SH-SY5Y (cell line): ENCODE data around the gene HEPACAM.

Experiments used
- GATA2 ChIP-seq: IDR thresholded peaks from 2 replicates; pipeline ENCODE4 v1.6.1; 2011; ENCODE audit warnings: mild to moderate bottlenecking, low read depth, low read length
- GATA3 ChIP-seq: IDR thresholded peaks from 2 replicates; pipeline ENCODE4 v1.6.1; 2011; ENCODE audit warnings: low read depth, mild to moderate bottlenecking, low read length, moderate library complexity

HEPACAM gene

DNA sequence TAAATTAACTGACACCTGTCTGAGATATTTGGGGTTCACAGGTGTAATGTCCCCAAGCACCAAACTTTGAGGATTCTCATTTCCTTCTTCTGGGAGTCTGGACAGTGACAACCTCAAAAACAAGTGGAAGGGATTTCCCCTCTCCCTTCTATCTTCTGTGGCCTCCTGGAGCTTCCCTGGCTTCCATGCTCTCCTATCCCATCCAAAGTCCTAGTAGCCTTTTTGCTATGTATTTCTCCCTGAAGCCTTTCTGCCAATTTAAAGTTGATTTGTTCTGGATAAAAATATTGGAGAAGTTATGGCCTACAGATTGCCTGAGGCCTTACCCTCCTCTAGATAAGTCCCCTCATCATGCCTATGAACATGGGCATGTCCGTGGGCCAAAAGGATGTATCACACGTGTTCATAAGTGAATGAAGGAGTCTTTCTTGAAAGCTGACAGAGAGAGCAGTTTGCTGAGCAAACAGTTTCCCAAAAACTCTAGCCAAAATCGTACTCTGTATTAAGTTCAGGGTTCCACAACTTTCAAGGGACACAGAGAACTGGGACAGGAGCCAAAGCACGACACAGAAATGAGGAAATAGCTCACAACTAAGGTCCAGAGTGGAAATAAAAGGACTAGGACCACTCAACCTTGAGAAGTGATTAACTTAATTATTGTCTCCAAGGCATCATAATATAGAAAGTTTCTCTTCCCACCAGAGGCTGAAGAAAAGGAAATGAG lies 6.7 kb downstream of the HEPACAM start:
- TF ChIP-seq GATA2 (no peak), GATA3 (no peak)

DNA sequence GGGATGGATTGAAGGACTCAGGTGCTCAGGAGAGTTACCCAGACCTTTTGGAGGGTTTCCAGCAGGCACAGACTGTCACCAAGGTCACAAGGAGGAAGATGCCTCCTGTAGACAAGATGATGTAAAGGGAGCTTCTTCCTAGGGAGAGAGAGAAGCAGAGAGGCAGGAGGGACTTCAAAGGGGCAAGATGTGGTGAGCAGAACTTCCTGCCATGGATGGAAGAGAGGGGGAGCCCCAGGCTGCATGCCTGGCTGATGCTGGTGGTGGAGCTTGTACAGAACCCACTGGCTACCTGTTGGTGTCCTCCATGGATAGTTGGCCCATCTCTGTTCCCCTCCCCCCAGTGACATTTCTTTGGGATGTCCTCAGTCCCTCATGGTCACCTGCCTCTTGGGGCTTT lies 12.6 kb downstream of the HEPACAM start:
- TF ChIP-seq GATA2 (no peak), GATA3 (no peak)

DNA sequence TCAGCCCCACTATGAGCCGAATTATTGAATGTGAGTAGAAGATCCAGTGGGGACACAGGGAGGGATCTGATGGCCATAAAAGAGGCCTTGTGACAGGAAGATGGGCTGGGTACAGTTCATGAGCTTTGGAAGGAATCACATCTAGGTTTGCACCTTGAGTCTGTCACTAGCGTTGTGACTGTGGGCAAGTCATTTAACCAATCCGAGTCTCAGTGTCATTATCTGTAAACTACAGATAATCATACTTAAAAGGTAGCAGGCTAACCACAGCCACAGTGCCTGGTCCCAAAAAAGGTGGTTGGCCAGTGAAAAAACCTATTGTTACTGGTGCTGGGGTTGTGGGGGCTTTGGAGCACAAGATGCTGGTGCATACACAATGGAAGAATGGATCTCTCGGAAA lies 13.0 kb downstream of the HEPACAM start:
- no peak for TF ChIP-seq GATA3
- TF ChIP-seq GATA2: no peak

DNA sequence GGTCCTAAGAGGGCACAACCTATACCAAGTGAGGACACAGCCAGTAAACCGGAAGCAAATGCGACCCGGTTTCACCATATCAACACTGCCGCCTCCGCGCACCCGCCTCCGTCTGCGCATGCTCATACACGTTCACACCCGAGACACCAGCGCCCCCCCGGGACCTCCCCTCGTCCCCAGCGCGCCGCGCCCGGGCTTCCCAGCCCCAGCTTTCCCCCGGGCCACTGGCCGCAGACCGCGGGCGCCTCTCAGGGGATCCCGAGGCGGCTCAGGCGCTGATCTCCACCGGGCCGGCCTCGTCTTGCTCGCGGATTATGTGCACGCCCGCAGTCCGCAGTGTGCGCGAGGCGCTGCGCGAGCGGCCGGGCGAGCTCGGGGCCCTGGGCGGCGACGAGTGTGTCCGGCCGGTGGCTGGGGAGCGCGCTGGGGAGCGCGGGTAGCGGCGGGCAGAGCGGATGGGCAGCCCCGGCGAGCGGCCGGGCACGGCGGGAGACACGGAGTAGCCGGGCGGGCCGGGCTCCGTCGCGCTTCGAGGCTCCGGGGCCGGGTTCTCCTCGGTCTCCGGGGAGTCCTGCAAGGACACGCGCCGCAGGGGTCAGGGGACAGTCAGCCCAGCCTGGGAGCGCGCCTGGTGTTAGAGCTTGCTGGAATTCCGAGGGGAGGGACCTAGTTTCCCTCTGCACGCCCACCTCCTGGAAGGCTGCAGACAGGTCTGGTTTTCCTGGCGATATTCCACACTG lies 14.8 kb downstream of the HEPACAM start:
- TF ChIP-seq GATA3: no peak
- TF ChIP-seq GATA2: no peak

DNA sequence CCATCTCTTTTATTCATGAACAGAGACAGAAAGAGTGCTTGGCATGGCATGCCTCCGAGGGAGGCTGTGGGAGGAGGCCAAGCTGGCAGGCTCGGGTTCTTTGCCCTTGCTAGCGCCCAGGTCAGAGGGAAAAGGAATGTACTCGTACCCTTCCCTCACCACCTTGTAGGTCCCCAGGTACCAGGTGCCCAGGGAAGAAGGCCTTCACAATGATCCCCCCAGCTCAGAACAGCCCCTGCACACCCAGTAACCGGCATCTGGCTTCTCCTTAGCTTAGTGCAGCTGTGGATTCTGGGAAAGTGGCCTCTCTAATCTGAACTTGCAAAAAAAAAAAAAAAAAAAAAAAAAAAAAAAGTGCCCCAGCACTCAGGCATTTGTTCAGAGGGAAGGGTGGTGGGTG lies 15.5 kb downstream of the HEPACAM start:
- TF ChIP-seq GATA2 (no peak), GATA3 (no peak)

DNA sequence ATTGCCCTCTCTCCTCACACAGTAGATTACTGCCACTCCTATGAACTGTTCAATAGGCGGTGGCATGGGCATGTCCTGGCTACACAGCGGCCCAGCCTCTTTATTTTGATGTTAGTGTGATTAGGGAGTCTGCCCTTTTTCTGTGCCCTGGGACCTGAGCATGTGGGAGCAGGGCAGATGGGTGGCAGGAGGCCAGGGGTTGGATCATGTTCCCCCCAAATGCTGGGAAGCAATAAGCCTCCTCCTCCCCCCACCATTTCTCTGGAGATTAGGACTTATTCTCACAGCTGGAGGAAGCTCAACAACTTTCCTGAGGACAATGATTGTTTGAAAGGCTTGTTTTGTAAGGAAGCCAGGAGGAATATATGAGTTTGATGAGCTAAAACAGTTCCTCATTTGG lies 15.9 kb downstream of the HEPACAM start:
- no peak for TF ChIP-seq GATA3
- no peak for TF ChIP-seq GATA2

DNA sequence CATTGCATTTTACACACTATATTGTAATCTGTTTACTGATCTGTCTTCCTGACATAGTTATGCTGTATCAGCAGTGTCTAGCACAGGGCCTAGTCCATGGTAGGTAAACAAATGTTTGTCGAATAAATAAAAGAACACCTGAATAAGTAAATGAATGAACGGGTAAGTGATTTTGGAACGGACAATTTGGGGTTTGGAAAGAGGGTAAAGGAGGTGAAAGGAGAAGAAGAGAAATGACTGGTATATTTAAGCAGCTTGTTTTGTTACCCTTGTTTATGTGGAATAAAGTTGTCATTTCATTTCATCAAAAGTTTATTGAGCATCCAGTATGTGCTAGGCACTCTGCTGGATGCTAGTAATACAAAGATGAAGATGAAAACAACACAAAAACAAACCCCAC lies 16.9 kb downstream of the HEPACAM start, which contains the start of gene HEPN1:
TSS of gene HEPN1 (plus strand) at position 301 of the 400 bp plus-strand sequence.
- TF ChIP-seq GATA3 (no peak), GATA2 (no peak)

DNA sequence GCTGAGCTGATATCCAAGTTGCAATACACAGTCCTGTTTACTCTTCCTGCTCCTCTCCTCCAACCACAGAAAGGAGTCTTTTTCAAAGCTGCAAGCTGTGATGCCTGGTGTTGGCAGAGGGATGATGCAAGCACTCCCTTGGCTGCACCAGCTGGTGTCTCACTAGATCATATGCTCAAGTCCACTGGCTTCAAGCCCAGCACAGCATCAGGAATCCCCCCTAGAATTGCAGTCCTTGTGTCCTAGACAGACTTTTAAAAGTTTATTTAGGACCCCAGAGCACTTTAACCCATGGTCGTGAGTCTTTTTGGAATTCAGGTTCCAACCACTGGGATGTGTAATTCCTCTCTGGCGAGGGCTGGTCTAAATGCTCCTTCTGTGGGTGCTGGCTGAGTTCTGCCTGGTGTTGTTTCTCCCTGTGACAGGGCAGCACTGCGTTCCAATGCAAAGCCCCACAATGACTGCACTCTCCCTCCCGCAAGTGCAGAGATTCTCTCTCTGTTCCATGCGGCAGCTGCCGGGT lies 18.7 kb downstream of the HEPACAM start:
- TF ChIP-seq GATA3 (no peak), GATA2 (no peak)

DNA sequence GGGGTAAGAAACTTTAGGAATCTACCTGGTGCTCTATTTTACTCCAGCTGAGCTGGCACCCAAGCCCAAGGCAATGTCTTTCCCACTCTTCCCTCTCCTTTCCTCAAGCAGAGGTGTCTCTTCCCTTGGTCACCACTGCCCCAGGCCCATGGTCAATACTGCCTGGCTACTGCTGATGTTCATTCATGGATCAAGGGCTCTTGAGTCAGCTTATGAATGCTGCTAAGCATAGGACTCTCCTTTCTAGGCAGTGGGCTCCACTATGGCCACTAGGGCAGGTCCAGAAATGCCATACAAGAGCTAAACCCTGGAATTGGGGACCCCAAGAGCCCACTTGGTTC lies 19.5 kb downstream of the HEPACAM start:
- TF ChIP-seq GATA2 (no peak), GATA3 (no peak)

DNA sequence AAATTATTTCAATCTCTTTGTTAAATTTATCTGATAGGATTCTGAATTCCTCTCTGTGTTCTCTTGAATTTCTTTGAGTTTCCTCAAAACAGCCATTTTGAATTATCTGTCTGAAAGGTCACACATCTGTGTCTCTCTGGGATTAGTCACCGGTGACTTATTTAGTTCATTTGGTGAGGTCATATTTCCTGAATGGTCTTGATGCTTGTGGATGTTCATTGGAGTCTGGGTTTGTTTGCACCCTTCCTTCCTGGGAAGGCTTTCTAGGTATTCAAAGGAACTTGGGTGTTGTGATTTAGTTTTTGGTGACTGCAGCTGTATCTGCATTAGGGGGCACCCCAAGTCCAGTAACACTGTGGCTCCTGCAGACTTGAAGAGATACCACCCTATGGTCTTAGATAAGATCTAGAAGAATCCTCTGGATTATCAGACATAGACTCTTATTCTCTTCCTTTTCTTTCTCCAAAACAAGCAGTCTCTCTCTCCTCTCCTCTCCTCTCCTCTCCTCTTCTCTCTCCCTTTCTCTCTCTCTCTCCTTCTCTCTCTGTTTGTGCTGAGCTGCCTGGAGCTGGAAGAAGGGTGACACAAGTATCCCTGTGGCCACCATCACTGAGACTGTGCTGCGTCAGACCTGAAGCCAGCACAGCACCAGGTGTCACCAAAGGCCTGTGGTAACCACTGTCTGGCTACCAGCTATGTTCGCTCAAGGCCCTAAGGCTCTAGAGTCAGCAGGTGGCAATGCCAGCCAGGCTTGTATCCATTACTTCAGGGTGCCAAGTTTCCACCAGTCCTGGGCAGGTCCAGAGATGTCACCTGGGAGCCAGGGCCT lies 20.1 kb downstream of the HEPACAM start:
- no peak for TF ChIP-seq GATA3
- TF ChIP-seq GATA2: no peak

DNA sequence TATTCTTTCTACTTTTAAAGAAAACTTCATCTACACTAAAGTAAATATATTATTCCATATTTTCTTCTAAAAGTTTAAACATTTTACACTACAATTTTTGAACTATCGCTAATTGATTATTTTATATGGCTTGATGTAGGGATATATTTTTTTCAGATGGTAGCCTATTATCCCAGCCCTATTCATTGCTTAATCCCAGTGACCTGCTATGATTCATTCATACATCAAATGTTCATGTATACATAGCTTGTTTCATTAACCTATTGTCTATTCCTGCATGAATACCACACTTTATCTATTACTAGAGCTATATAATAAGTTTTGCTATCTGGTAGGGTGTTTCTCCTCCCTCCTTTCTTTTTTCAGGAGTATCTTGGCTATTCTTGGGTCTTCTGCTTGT lies 33.2 kb downstream of the HEPACAM start:
- no peak for TF ChIP-seq GATA3

DNA sequence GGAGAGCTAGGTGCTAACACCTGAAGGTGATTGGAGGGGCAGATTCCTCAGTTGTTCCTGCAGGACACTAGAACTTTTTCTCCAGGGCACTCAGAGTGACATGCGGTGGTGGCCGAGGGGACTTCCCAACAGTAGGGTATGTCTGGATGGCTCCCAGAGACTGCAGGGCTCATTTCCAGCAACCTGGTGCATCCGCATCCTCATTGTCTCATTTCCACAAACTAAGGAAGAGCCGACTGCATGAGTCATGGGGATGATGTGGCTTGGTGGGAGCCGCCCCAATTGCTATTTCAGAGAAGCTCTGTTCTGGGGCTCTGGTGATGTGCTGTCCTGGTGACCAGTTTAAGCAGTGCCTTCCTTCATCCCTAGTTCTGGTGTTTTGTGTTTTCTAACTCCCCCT lies 35.4 kb downstream of the HEPACAM start:
- TF ChIP-seq GATA3 (no peak), GATA2 (no peak)

DNA sequence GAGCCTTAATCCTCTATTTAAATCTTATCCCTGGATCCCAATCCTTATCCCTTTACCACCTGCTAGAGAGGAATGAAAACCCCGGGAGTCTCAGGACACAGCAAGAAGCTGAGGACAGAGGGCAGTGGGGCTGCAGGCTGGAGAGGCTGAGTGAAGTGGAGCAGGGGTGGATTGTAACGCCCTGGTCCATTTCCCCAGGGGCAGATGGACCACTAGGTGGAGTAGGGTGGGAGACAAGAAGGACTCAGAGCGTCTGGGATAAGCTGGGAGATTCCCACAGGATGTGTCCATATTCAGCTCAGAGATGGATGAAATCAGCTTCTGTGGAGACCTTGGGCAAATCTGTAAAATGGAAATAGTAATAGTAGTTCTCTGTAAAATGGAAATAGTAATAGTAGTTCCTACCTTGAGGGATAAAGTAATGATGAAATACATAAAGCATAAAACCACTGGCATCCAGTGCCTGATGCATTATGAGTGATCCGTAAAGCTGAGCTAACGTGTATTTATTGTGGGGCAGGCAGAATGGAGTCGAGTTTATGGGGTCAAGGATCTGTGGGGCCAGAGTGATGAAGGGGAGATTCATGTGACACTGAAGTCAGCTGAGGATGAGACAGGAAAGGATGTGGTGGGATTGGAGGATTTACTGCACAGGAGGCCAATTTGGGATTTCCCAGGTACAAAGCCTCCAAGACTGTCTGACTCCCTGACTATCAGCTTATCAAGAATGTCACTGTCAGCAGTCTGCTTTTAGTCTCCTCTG lies 36.3 kb downstream of the HEPACAM start:
- TF ChIP-seq GATA2 (no peak), GATA3 (no peak)

DNA sequence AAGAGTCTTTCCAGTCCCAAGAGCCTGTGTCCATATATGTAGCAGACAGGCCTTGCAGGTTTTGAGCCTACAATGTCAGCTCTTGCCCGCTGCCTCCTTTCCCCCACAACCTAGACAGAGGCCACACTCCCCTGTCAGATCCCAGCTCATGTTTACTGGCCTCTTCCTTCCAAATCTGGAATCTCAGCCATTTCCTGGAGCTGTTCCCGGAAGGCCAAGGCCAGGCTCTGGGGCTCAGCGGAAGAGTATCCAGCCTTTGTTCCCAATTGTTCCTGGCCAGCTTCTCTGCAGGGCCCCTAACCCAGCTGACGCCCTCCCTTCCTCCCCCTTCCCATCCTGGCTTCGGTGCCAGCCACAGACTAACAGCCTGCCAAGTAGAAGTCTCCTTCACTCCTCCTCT lies 37.1 kb downstream of the HEPACAM start:
- TF ChIP-seq GATA3 (no peak), GATA2 (no peak)
